Activated B cell treated with CpG ODN at 0.5 μM for 24 hours (primary cell): ENCODE data around the gene HES7. TPM values are rescaled to one million over a fixed set of nuclear protein-coding genes. Genes with fewer than 3 reads are reported as not detected.

Source experiments
- ATAC-seq: fragments of 200-7000 bp; cut with Tn5 transposase; one replicate; pipeline ENCODE4 v1.10.0; 2021; ENCODE audit warnings: low read depth, mild to moderate bottlenecking, moderate library complexity
- CTCF ChIA-PET: fragments of 350-600 bp; sonication (Branson Sonifier 250); formaldehyde crosslinking; loops from one replicate; lab custom pipeline; 2021; ENCODE audit warnings: antibody characterized with exemption; lab: Charles Lee
- POLR2A ChIA-PET: fragments of 350-600 bp; sonication (Branson Sonifier 250); formaldehyde crosslinking; loops from one replicate; lab custom pipeline; 2021; ENCODE audit warnings: antibody characterized with exemption; lab: Charles Lee
- DNase-seq: peaks from one replicate; pipeline ENCODE4 v3.0.0; 2022
- H3K27ac Mint-ChIP-seq: one replicate; pipeline ENCODE4 v1.8.0; 2020; ENCODE audit warnings: mixed read lengths
- H3K27me3 Mint-ChIP-seq: one replicate; pipeline ENCODE4 v1.8.0; 2021; ENCODE audit warnings: mixed read lengths
- H3K36me3 Mint-ChIP-seq: one replicate; pipeline ENCODE4 v1.8.0; 2021; ENCODE audit warnings: low read depth, mixed read lengths
- H3K4me1 Mint-ChIP-seq: one replicate; pipeline ENCODE4 v1.8.0; 2021; ENCODE audit warnings: mixed read lengths
- H3K4me3 Mint-ChIP-seq: one replicate; pipeline ENCODE4 v1.8.0; 2020; ENCODE audit warnings: mild to moderate bottlenecking, mixed read lengths
- H3K9me3 Mint-ChIP-seq: one replicate; pipeline ENCODE4 v1.8.0; 2020; ENCODE audit warnings: mixed read lengths
- intact Hi-C: fragments of 100-400 bp; cut with micrococcal nuclease; formaldehyde crosslinking; loops from one replicate; pipeline ENCODE4 v1.15.1; 2024
- total RNA-seq: library from RNA; stranded (reverse); gene quantifications from 2 replicates; pipeline ENCODE4 v1.2.3, GENCODE V29; 2022
- TF ChIP-seq, protein P1 (sequence below): fragments of 200-600 bp; IDR thresholded peaks from one replicate; pipeline ENCODE4 v1.8.0; 2022; ENCODE audit warnings: antibody characterized with exemption, mild to moderate bottlenecking

The HES7 gene
- total RNA-seq, 1 donor from 2014 or later = 0.49 TPM

- ChIA-PET CTCF (interaction anchor here (1.9 to 6.2 kb wide), 2 partner anchors 12 to 14 kb away, joined by 7 to 46 read pairs; no protein-coding TSS in a partner anchor), POLR2A (interaction anchor here (0.6 to 1.3 kb wide), 3 partner anchors 11 to 492 kb away, joined by 3 to 7 read pairs (median 6); no protein-coding TSS in a partner anchor)
- TF ChIP-seq, protein P1, sequence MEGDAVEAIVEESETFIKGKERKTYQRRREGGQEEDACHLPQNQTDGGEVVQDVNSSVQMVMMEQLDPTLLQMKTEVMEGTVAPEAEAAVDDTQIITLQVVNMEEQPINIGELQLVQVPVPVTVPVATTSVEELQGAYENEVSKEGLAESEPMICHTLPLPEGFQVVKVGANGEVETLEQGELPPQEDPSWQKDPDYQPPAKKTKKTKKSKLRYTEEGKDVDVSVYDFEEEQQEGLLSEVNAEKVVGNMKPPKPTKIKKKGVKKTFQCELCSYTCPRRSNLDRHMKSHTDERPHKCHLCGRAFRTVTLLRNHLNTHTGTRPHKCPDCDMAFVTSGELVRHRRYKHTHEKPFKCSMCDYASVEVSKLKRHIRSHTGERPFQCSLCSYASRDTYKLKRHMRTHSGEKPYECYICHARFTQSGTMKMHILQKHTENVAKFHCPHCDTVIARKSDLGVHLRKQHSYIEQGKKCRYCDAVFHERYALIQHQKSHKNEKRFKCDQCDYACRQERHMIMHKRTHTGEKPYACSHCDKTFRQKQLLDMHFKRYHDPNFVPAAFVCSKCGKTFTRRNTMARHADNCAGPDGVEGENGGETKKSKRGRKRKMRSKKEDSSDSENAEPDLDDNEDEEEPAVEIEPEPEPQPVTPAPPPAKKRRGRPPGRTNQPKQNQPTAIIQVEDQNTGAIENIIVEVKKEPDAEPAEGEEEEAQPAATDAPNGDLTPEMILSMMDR = no peak
- Mint-ChIP-seq H3K27ac (no peak overlapping the region), H3K36me3 (no peaks in the 10 kb centered on the region), H3K9me3 (no peaks in the 10 kb centered on the region), H3K27me3 (peaks cover 7% of the 10 kb centered on the region), H3K4me1 (peaks cover 5% of the 10 kb centered on the region), H3K4me3 (no peak overlapping the region)
- DNase-seq = no peak
- intact Hi-C loops = no loop called here
- no peak for ATAC-seq
Measured at GRCh38 chr17:8104911-8105310, 19.0 kb downstream of the HES7 start.

DNA sequence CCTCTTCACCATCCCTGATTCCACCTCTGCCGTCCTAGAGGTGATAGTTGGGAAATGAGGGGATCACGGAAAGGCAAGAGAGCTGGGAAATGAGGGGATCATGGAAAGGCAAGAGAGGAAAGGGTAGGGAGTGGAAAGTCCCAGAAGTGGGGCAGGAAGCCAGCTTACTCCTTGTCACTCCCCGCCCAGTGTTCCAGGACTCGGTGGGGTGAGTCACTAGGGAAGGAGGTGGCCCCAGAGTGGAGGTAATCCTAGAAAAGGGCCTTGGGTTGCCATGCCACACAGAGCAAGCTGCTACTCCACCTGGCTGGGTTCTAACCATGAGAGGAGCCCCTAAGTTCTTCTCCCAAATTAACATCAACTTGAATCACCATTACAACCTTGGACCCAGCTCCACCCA lies 20.4 kb downstream of the HES7 start:
- no peak for DNase-seq
- H3K27ac Mint-ChIP-seq = no peak overlapping the region
- POLR2A ChIA-PET = no interaction called here

GRCh38 chr17:8101721-8102120 lies 22.2 kb downstream of the HES7 start:
- Mint-ChIP-seq H3K4me3 (no peak overlapping the region), H3K4me1 (no peaks in the 10 kb centered on the region), H3K27me3 (peaks cover 4% of the 10 kb centered on the region), H3K36me3 (no peaks in the 10 kb centered on the region), H3K9me3 (no peaks in the 10 kb centered on the region), H3K27ac (no peak overlapping the region)
- CTCF ChIA-PET = interaction anchor here (0.6 to 1.5 kb wide), 5 partner anchors 9 to 23 kb away, joined by 3 to 6 read pairs (median 3); no protein-coding TSS in a partner anchor
- POLR2A ChIA-PET = interaction anchor here (2.4 kb wide), 1 partner anchor 10 kb away, joined by 12 read pairs; no protein-coding TSS in a partner anchor
- intact Hi-C loops = no loop called here
- DNase-seq = no peak
- TF ChIP-seq, protein P1 = no peak
- no peak for ATAC-seq

More for the DNA sequence above, 20.4 kb downstream of the HES7 start:
- intact Hi-C loops = no loop called here
- no peak for ATAC-seq
- TF ChIP-seq, protein P1 = no peak
- Mint-ChIP-seq H3K4me1 (no peaks in the 10 kb centered on the region), H3K9me3 (no peaks in the 10 kb centered on the region), H3K36me3 (no peaks in the 10 kb centered on the region), H3K4me3 (no peak overlapping the region), H3K27me3 (peaks cover 7% of the 10 kb centered on the region)
- CTCF ChIA-PET = interaction anchor here (6.2 kb wide), 1 partner anchor 11 kb away, joined by 46 read pairs; no protein-coding TSS in a partner anchor

DNA sequence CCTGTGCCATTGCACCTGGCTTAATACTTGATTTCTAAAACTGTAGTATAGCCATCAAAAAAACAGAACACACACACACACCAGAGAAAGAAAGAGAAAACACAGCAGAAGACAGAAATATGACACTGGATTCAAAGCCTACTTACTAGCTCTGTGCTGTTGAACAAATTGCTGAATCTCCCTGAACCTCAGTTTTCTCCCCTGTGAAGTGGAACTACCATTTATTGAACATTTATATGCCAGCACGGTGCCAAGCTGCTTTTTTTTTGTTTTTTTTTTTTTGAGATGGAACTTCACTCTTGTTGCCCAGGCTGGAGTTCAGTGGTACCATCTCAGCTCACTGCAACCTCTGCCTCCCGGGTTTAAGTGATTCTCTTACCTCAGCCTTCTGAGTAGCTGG lies 23.1 kb downstream of the HES7 start:
- Mint-ChIP-seq H3K27ac (no peak overlapping the region), H3K4me3 (no peak overlapping the region)
- POLR2A ChIA-PET = interaction anchor here (0.7 to 2.4 kb wide), 2 partner anchors 9 to 120 kb away, joined by 3 to 12 read pairs; no protein-coding TSS in a partner anchor

DNA sequence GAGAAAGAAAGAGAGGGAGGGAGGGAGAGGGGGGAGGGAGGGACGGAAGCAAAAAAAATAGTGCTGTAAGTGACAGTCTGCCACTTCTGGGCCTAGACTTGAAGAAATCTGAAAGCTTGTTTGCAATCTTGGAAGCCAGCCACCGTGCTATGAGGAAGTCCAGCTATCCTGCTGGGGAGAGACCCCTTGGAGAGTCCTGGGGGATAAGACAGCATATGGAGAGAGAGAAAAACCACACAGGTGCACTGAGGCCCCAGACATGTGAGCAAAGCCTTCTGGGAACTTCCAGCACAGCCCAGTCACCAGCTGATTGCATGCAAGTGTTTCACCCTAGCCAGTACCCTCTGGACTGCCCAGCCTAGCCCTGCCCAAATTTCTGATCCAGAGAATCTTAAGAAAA lies 23.8 kb downstream of the HES7 start:
- no peaks in the 10 kb centered on the region for H3K4me1 Mint-ChIP-seq
- H3K9me3 Mint-ChIP-seq = no peaks in the 10 kb centered on the region
- TF ChIP-seq, protein P1 = no peak
- no peak overlapping the region for H3K27ac Mint-ChIP-seq
- ChIA-PET POLR2A (interaction anchor here (0.6 to 2.4 kb wide), 4 partner anchors 9 to 121 kb away, joined by 3 to 12 read pairs (median 4); no protein-coding TSS in a partner anchor), CTCF (interaction anchor here (1.5 kb wide), 1 partner anchor 11 kb away, joined by 3 read pairs; no protein-coding TSS in a partner anchor)
- H3K4me3 Mint-ChIP-seq = no peak overlapping the region
- peaks cover 5% of the 10 kb centered on the region for H3K27me3 Mint-ChIP-seq
- no peak for DNase-seq
- H3K36me3 Mint-ChIP-seq = no peaks in the 10 kb centered on the region
- ATAC-seq = no peak
- intact Hi-C loops = no loop called here

More for the DNA sequence above, 23.1 kb downstream of the HES7 start:
- TF ChIP-seq, protein P1 = no peak
- intact Hi-C loops = no loop called here
- no peaks in the 10 kb centered on the region for H3K9me3 Mint-ChIP-seq
- no peak for ATAC-seq
- no peaks in the 10 kb centered on the region for H3K36me3 Mint-ChIP-seq
- DNase-seq = no peak
- H3K27me3 Mint-ChIP-seq = peaks cover 3% of the 10 kb centered on the region
- CTCF ChIA-PET = interaction anchor here (1.3 to 1.5 kb wide), 4 partner anchors 8 to 22 kb away, joined by 3 to 6 read pairs (median 4); no protein-coding TSS in a partner anchor
- H3K4me1 Mint-ChIP-seq = no peaks in the 10 kb centered on the region
